H7 (cell line): ENCODE measurements around the gene ARMC9. TPM values are rescaled to one million over a fixed set of nuclear protein-coding genes. Genes with fewer than 3 reads are reported as not detected.

Source experiments
- DNase-seq: peaks from one replicate; pipeline ENCODE4 v3.0.0; 2012
- H3K27me3 ChIP-seq: 2 replicates; pipeline ENCODE4 v1.6.0; 2011; ENCODE audit warnings: mild to moderate bottlenecking, low read length; ENCODE audit not compliant: control insufficient read depth, insufficient read depth
- H3K36me3 ChIP-seq: replicated peaks from 2 replicates; pipeline ENCODE4 v1.5.1; 2011; ENCODE audit warnings: low read length; ENCODE audit not compliant: control insufficient read depth, insufficient read depth
- H3K4me3 ChIP-seq: 2 replicates; pipeline ENCODE4 v1.5.1; 2011; ENCODE audit warnings: low read depth, mild to moderate bottlenecking, control low read depth, low read length, moderate library complexity; ENCODE audit not compliant: insufficient read depth
- total RNA-seq: library from RNA; depleted of rRNA; stranded (reverse); fragments of >200 nt; shearing (Covaris generic); gene quantifications from 2 replicates; pipeline ENCODE4 v1.2.3, GENCODE V29; 2014; rRNA removed

Gene ARMC9
- total RNA-seq, 1 experiment from 2014 or later: 33.6 TPM

DNA sequence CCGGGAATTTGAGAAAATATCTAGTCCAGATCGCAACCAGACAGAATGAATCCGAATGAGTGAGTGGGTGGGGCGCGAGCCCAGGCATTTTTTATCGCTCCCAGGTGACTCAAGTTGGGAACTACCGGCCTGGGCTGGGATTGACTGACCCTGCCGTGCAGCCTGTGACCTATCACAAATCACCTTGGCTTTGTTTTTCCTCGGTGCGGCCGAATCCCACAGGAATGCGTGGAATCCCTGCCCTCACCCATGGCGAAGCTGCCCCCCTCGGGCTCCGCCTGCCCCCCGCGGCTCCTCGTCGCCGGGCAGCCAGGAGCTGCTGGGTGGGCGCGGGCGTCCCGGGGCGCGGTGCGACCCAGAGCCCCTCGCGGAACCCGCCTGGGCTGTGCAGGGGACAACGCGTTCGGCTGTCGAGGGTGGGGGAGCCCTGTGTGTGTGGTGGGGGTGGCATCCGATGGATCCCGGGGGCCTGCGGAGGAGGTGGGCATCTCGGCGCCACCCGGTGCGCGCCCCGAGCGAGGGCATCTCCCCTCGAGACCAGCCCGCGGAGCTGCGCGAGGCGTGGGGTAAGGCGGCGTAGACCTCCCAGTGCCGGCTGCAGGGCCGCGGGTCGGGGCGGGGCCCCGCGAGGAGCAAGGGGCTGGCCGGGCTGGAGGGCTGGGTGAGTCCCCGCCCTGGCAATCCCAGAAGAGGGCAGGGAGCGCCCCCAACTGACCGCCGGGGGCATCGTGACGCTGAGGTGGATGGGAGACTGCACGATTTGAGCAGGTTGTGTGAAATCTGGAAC is 213.6 kb downstream of the ARMC9 start:
- DNase-seq: peak; percentile 95
- no peaks in the 10 kb centered on the region for H3K27me3 ChIP-seq
- H3K36me3 ChIP-seq: no peaks in the 10 kb centered on the region
- peak overlapping the region; percentile 59 for H3K4me3 ChIP-seq

GRCh38 chr2:231412618-231412963 is 214.2 kb downstream of the ARMC9 start:
- no peak for DNase-seq
- Histone ChIP-seq H3K27me3 (no peaks in the 10 kb centered on the region), H3K4me3 (no peak overlapping the region), H3K36me3 (no peaks in the 10 kb centered on the region)

DNA sequence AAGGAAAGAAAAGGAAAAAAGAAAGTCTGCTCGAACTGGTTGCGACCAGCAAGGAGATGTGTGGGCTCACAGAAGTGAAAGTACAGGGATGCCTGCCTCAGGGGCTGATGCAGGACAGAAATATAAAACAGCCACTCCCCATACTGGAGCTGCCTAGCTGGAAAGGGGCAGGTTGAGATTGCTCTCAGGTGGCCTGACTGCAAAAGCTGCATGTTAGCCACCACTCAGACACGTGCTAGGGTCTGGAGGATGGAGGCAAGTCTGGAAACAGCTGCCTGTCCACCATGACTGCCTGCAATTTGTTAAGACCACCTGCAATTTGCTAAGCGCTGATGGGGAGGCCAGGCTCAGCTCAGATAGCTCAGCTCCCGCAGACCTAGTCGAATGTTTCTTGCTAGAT is 215.0 kb downstream of the ARMC9 start:
- Histone ChIP-seq H3K4me3 (no peak overlapping the region), H3K27me3 (no peaks in the 10 kb centered on the region), H3K36me3 (no peaks in the 10 kb centered on the region)
- peak; percentile 28 for DNase-seq

GRCh38 chr2:231413921-231414476 is 215.6 kb downstream of the ARMC9 start:
- Histone ChIP-seq H3K27me3 (no peaks in the 10 kb centered on the region), H3K4me3 (no peak overlapping the region), H3K36me3 (no peaks in the 10 kb centered on the region)
- DNase-seq: peak; percentile 44

DNA sequence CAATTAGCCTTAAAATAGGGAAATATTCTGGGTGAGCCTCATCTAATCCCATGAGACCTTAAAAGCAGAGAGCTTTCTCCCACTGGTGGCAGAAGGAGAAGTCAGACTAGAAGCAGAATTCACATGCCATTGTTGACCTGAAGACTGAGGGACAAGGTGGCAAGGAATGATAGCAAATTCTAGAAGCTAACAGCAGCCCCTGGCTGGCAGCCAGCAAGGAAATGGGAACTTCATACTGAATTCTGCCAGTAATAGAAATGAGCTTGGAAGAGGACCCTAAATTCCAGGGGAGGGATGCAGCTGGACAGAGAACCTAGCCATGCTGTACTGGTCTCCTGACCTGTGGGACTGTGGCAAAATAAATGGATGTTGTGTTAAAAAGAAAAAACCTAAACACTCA is 216.6 kb downstream of the ARMC9 start:
- H3K4me3 ChIP-seq: no peak overlapping the region
- H3K36me3 ChIP-seq: no peaks in the 10 kb centered on the region
- no peaks in the 10 kb centered on the region for H3K27me3 ChIP-seq
- no peak for DNase-seq

GRCh38 chr2:231418820-231419640 is 220.6 kb downstream of the ARMC9 start:
- Histone ChIP-seq H3K36me3 (no peaks in the 10 kb centered on the region), H3K27me3 (no peaks in the 10 kb centered on the region; the same call in 1 of the 2 replicates), H3K4me3 (no peak overlapping the region)
- peak; percentile 31 for DNase-seq

DNA sequence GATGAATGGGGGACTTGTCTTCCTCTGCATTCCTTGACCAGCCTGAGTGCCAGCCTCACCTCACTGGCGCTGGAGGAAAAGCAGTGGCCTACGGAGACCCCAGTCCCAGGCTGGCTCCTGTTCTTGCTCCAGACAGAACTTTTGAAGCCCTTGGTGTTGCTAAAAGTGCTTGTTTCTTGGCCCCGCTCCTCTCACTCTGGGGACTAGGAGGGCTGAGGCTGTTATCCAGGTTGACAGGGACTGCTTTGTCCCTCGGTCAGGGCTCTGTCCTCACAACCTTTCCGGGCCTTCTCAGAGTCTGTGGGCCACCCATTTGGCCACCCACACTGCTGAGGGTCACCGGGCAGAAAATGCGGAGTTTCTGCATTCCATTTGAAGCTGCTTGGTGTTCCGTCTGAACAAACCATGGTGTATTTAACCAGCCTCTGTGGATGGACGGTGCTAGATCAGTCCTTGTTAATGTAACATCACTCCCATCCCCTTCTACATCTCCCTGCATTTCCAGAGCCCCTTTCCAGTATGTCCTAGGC is 222.7 kb downstream of the ARMC9 start:
- Histone ChIP-seq H3K27me3 (no peaks in the 10 kb centered on the region; the same call in 1 of the 2 replicates), H3K4me3 (no peak overlapping the region)

GRCh38 chr2:231422056-231422455 is 223.6 kb downstream of the ARMC9 start:
- Histone ChIP-seq H3K36me3 (no peaks in the 10 kb centered on the region), H3K4me3 (no peak overlapping the region), H3K27me3 (no peaks in the 10 kb centered on the region; the same call in 1 of the 2 replicates)
- no peak for DNase-seq

More for the DNA sequence above, 222.7 kb downstream of the ARMC9 start:
- no peak for DNase-seq
- H3K36me3 ChIP-seq: no peaks in the 10 kb centered on the region

DNA sequence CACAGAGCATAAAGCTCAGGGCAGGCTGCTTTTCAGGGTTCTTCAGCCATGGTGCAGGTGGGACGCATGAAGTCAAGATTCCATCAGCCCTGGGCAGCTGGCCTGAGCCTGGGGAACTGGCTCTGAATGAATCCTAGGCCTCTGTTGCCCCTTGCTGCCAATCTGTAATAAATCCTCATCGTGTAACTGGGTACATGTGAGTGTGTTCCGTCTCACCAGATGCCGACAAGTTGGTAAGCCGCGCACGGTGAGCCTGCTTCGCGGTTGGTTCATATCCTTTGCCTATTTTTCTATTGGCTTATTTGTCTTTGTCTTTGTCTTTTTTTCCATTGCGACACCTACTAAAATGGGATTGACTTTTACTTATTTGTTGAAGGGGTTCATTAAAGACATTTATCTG is 224.7 kb downstream of the ARMC9 start:
- DNase-seq: no peak
- no peak overlapping the region for H3K4me3 ChIP-seq
- H3K27me3 ChIP-seq: no peaks in the 10 kb centered on the region; the same call in 1 of the 2 replicates
- no peaks in the 10 kb centered on the region for H3K36me3 ChIP-seq

Other genes with a start within 250 kb of the ARMC9 start
- gene SPATA3, start 202.5 kb upstream of the ARMC9 start, total RNA-seq: not detected in 2 replicates
- gene C2orf72, start 161.1 kb upstream of the ARMC9 start, total RNA-seq: 0.69 and 1.2 TPM in 2 replicates
- 149 and 154 TPM in 2 replicates for gene PSMD1, start 141.8 kb upstream of the ARMC9 start, total RNA-seq
- not detected in 2 replicates for gene HTR2B, start 73.6 kb upstream of the ARMC9 start, total RNA-seq
- gene B3GNT7, start 197.1 kb downstream of the ARMC9 start, total RNA-seq: 52.9 and 70.4 TPM in 2 replicates